GDM1 (cell line): ENCODE measurements around the gene NAV3.

Experiments
- DNase-seq: peaks from one replicate; lab custom pipeline; 2025; lab: John Stamatoyannopoulos, UW

Gene NAV3

GRCh38 chr12:77842430-77842829 lies 11.7 kb downstream of the NAV3 start:
- no peak for DNase-seq

- no peak for DNase-seq
Observed at GRCh38 chr12:77845831-77846230, 15.1 kb downstream of the NAV3 start.

GRCh38 chr12:77847060-77847541 lies 16.4 kb downstream of the NAV3 start:
- DNase-seq: no peak

GRCh38 chr12:77847680-77848431 lies 17.2 kb downstream of the NAV3 start:
- DNase-seq: no peak

- DNase-seq: no peak
Observed at GRCh38 chr12:77850129-77850528, 19.4 kb downstream of the NAV3 start.

- no peak for DNase-seq
Observed at GRCh38 chr12:77850698-77851097, 20.0 kb downstream of the NAV3 start.

- no peak for DNase-seq
Observed at GRCh38 chr12:77855548-77855947, 24.9 kb downstream of the NAV3 start.

GRCh38 chr12:77861317-77861716 lies 30.6 kb downstream of the NAV3 start:
- DNase-seq: no peak

- no peak for DNase-seq
Observed at GRCh38 chr12:77865178-77865577, 34.5 kb downstream of the NAV3 start.

GRCh38 chr12:77878901-77879300 lies 48.2 kb downstream of the NAV3 start:
- no peak for DNase-seq

GRCh38 chr12:77882709-77883108 lies 52.0 kb downstream of the NAV3 start:
- no peak for DNase-seq

- no peak for DNase-seq
Observed at GRCh38 chr12:77888611-77889010, 57.9 kb downstream of the NAV3 start.

- DNase-seq: no peak
Observed at GRCh38 chr12:77891518-77892147, 60.9 kb downstream of the NAV3 start.

GRCh38 chr12:77893918-77894317 lies 63.2 kb downstream of the NAV3 start:
- DNase-seq: no peak

GRCh38 chr12:77894556-77894955 lies 63.9 kb downstream of the NAV3 start:
- no peak for DNase-seq

GRCh38 chr12:77895699-77896098 lies 65.0 kb downstream of the NAV3 start:
- no peak for DNase-seq

GRCh38 chr12:77907936-77908335 lies 77.2 kb downstream of the NAV3 start:
- no peak for DNase-seq

GRCh38 chr12:77914081-77914488 lies 83.4 kb downstream of the NAV3 start:
- no peak for DNase-seq

GRCh38 chr12:77915071-77915600 lies 84.4 kb downstream of the NAV3 start:
- DNase-seq: no peak

GRCh38 chr12:77916276-77916675 lies 85.6 kb downstream of the NAV3 start:
- no peak for DNase-seq

GRCh38 chr12:77918046-77918445 lies 87.4 kb downstream of the NAV3 start:
- DNase-seq: no peak

- no peak for DNase-seq
Observed at GRCh38 chr12:77919450-77919849, 88.8 kb downstream of the NAV3 start.

GRCh38 chr12:77923882-77924281 lies 93.2 kb downstream of the NAV3 start:
- no peak for DNase-seq
